PC-9 (cell line): Measurements from ENCODE around the gene ARSG. TPM values are rescaled to one million over a fixed set of nuclear protein-coding genes. Genes with fewer than 3 reads are reported as not detected.

Experiments
- BruUV-seq: library from RNA; stranded (reverse); fragments of 400-500 nt; replicated peaks from 2 replicates; lab custom pipeline; 2021; lab: Mats Ljungman, UMichigan
- CTCF ChIA-PET: fragments of 300-600 bp; sonication (Branson Sonifier 250); formaldehyde crosslinking; loops from one replicate; lab custom pipeline; 2022; ENCODE audit warnings: antibody characterized with exemption; lab: Charles Lee
- POLR2A ChIA-PET: fragments of 300-600 bp; sonication (Branson Sonifier 250); formaldehyde crosslinking; loops from one replicate; lab custom pipeline; 2022; ENCODE audit warnings: antibody characterized with exemption; ENCODE audit not compliant: unreplicated experiment; lab: Charles Lee
- DNase-seq, 2 experiments: peaks; one replicate each; pipeline versions ENCODE4 v3.0.0 to v3.0.0-alpha.2; 2015 to 2022; ENCODE audit warnings: mixed read lengths in 1 of 2
- H2AFZ ChIP-seq: fragments of 200-600 bp; sonication (generic); 2 replicates; pipeline ENCODE4 v1.8.1; 2017; ENCODE audit warnings: antibody characterized with exemption
- H3F3A ChIP-seq: fragments of 200-600 bp; sonication (generic); 2 replicates; pipeline ENCODE4 v1.8.1; 2017; ENCODE audit warnings: antibody characterized with exemption, mild to moderate bottlenecking, low read depth; ENCODE audit not compliant: insufficient read depth
- H3K27ac ChIP-seq: fragments of 200-600 bp; sonication (generic); 2 replicates; pipeline ENCODE4 v1.6.1; 2016; ENCODE audit warnings: mixed run types
- H3K27me3 ChIP-seq: fragments of 200-600 bp; sonication (generic); 2 replicates; pipeline ENCODE4 v1.6.1; 2016; ENCODE audit warnings: low read depth, mixed run types; ENCODE audit not compliant: insufficient read depth
- H3K36me3 ChIP-seq: fragments of 200-600 bp; sonication (generic); 2 replicates; pipeline ENCODE4 v1.6.1; 2016; ENCODE audit warnings: low read depth, mixed run types
- H3K4me1 ChIP-seq: fragments of 200-600 bp; sonication (generic); replicated peaks from 2 replicates; pipeline ENCODE4 v1.6.1; 2016; ENCODE audit warnings: mixed run types; ENCODE audit not compliant: insufficient read depth
- H3K4me2 ChIP-seq: fragments of 200-600 bp; sonication (generic); 2 replicates; pipeline ENCODE4 v1.6.1; 2017; ENCODE audit warnings: mixed run types
- H3K4me3 ChIP-seq: fragments of 200-600 bp; sonication (generic); 2 replicates; pipeline ENCODE4 v1.6.1; 2016; ENCODE audit warnings: mixed run types
- H3K79me2 ChIP-seq: fragments of 200-600 bp; sonication (generic); 2 replicates; pipeline ENCODE4 v1.6.1; 2017; ENCODE audit warnings: low read depth, mixed run types
- H3K9me2 ChIP-seq: fragments of 200-600 bp; sonication (generic); 2 replicates; pipeline ENCODE4 v1.8.1; 2017; ENCODE audit warnings: mild to moderate bottlenecking; ENCODE audit not compliant: insufficient read depth
- H3K9me3 ChIP-seq: fragments of 200-600 bp; sonication (generic); 2 replicates; pipeline ENCODE4 v1.8.1; 2016; ENCODE audit warnings: low read depth; ENCODE audit not compliant: insufficient read depth
- H4K20me1 ChIP-seq: fragments of 200-600 bp; sonication (generic); 2 replicates; pipeline ENCODE4 v1.8.1; 2017; ENCODE audit not compliant: insufficient read depth
- CTCF ChIP-seq: fragments of 200-600 bp; sonication (generic); conservative IDR thresholded peaks from 2 replicates; pipeline ENCODE4 v1.6.1; 2017; ENCODE audit warnings: mixed run types, antibody characterized with exemption, mild to moderate bottlenecking, moderate library complexity
- EZH2 ChIP-seq: fragments of 200-600 bp; sonication (generic); IDR thresholded peaks from 2 replicates; pipeline ENCODE4 v1.8.0; 2017; ENCODE audit warnings: antibody characterized with exemption, low read depth
- intact Hi-C: fragments of 100-400 bp; cut with micrococcal nuclease; formaldehyde crosslinking; loops from one replicate; pipeline ENCODE4 v1.10.0; 2022; ENCODE audit not compliant: unreplicated experiment
- total RNA-seq: library from RNA; stranded (reverse); gene quantifications from 2 replicates; pipeline ENCODE4 v1.2.3, GENCODE V29; 2021

Gene ARSG
- total RNA-seq, 1 experiment from 2014 or later, result 4.0 TPM

- H3K4me2 ChIP-seq, result no peak overlapping the region
- ChIA-PET POLR2A (no interaction called here), CTCF (no interaction called here)
- H3K9me2 ChIP-seq, result no peaks in the 10 kb centered on the region
- no peak overlapping the region for H2AFZ ChIP-seq
- no peaks in the 10 kb centered on the region for H4K20me1 ChIP-seq
- no TSS peak for BruUV-seq
- TF ChIP-seq EZH2 (no peak), CTCF (no peak)
- peaks cover 5% of the 10 kb centered on the region for H3K9me3 ChIP-seq
- no peaks in the 10 kb centered on the region for H3K27me3 ChIP-seq
- H3K79me2 ChIP-seq, result no peaks in the 10 kb centered on the region
- 0 out of 2 replicates have a peak, but pooled peaks cover 6% of the 10 kb centered on the region for H3F3A ChIP-seq
- no peak overlapping the region for H3K27ac ChIP-seq
- intact Hi-C loops, result no loop called here
- no peak for DNase-seq
- peaks cover 5% of the 10 kb centered on the region for H3K4me1 ChIP-seq
- H3K4me3 ChIP-seq, result no peak overlapping the region
- H3K36me3 ChIP-seq, result no peaks in the 10 kb centered on the region
These were observed 126.0 kb downstream of the ARSG start for GRCh38 chr17:68417317-68417716.

GRCh38 chr17:68418876-68419275 is 127.6 kb downstream of the ARSG start:
- no peak overlapping the region for H3K4me2 ChIP-seq
- TF ChIP-seq EZH2 (no peak), CTCF (no peak)
- H3K9me3 ChIP-seq, result peaks cover 5% of the 10 kb centered on the region
- no peak overlapping the region for H2AFZ ChIP-seq
- H3K27ac ChIP-seq, result no peak overlapping the region
- no peaks in the 10 kb centered on the region for H3K9me2 ChIP-seq
- ChIA-PET POLR2A (no interaction called here), CTCF (no interaction called here)
- no TSS peak for BruUV-seq
- no peaks in the 10 kb centered on the region for H3K36me3 ChIP-seq
- intact Hi-C loops, result no loop called here
- no peaks in the 10 kb centered on the region for H3K79me2 ChIP-seq
- H3K4me3 ChIP-seq, result no peak overlapping the region
- no peaks in the 10 kb centered on the region for H4K20me1 ChIP-seq
- no peak for DNase-seq
- H3F3A ChIP-seq, result 0 out of 2 replicates have a peak, but pooled peaks cover 6% of the 10 kb centered on the region
- H3K4me1 ChIP-seq, result peaks cover 5% of the 10 kb centered on the region
- no peaks in the 10 kb centered on the region for H3K27me3 ChIP-seq

- POLR2A ChIA-PET, result no interaction called here
- no TSS peak for BruUV-seq
These were observed 128.8 kb downstream of the ARSG start for GRCh38 chr17:68420065-68420464.

More at GRCh38 chr17:68420065-68420464, 128.8 kb downstream of the ARSG start:
- Histone ChIP-seq H3K36me3 (no peaks in the 10 kb centered on the region), H3K4me2 (no peak overlapping the region), H3K4me3 (no peak overlapping the region), H2AFZ (no peak overlapping the region), H3K27ac (no peak overlapping the region), H3K9me2 (no peaks in the 10 kb centered on the region), H4K20me1 (no peaks in the 10 kb centered on the region), H3K79me2 (no peaks in the 10 kb centered on the region), H3K4me1 (peaks cover 6% of the 10 kb centered on the region), H3K27me3 (no peaks in the 10 kb centered on the region), H3K9me3 (peaks cover 4% of the 10 kb centered on the region), H3F3A (0 out of 2 replicates have a peak, but pooled peaks cover 6% of the 10 kb centered on the region)
- CTCF ChIA-PET, result interaction anchor here (0.7 kb wide), 1 partner anchor 1047 kb away, joined by 6 read pairs; no protein-coding TSS in a partner anchor
- no peak for DNase-seq
- intact Hi-C loops, result no loop called here
- TF ChIP-seq CTCF (no peak), EZH2 (no peak)
